ENCODE measurements around the gene EBF4. TPM values are rescaled to one million over a fixed set of nuclear protein-coding genes. Genes with fewer than 3 reads are reported as not detected.
A peak's percentile ranks its signal among the peaks of the same experiment; 100 is the strongest.
"Not testable (repeated sequence)": the region's sequence is repeated elsewhere in the genome, so short reads cannot be mapped to it uniquely, and the experiment has no call there.

The EBF4 gene
- total RNA-seq, 1 experiment from 2014 or later: 2.7 TPM

- H3K4me1 Mint-ChIP-seq: no peaks in the 10 kb centered on the region
- DNase-seq (ENCODE audit: low spot score) (no peak), ATAC-seq (no peak)
- peaks cover 8% of the 10 kb centered on the region; the same call in 1 of the 2 replicates for H3K27me3 Mint-ChIP-seq (ENCODE audit: low read depth)
- H3K36me3 Mint-ChIP-seq: no peaks in the 10 kb centered on the region
- H3K27ac Mint-ChIP-seq: no peak overlapping the region
- CTCF ChIA-PET: interaction anchor here (2.3 kb wide), 1 partner anchor 16 kb away, joined by 9 read pairs; no protein-coding TSS in a partner anchor
- TF ChIP-seq OVOL2 (CRISPR knock-in tag; IDR thresholded peaks at IDR 0.05; ENCODE audit: borderline replicate concordance): no peak
- POLR2A ChIA-PET: no interaction called here
- no peaks in the 10 kb centered on the region for H3K9me3 Mint-ChIP-seq
- H3K4me3 Mint-ChIP-seq: no peak overlapping the region
Measured at GRCh38 chr20:2768632-2769015, 76.0 kb downstream of the EBF4 start.

- H3K4me1 Mint-ChIP-seq; ATAC-seq; H3K4me3 Mint-ChIP-seq; CTCF ChIA-PET; H3K27ac Mint-ChIP-seq; H3K27me3 Mint-ChIP-seq (ENCODE audit: low read depth); DNase-seq (ENCODE audit: low spot score); POLR2A ChIA-PET; H3K36me3 Mint-ChIP-seq; H3K9me3 Mint-ChIP-seq: not testable (repeated sequence)
Measured at GRCh38 chr20:2770091-2770490, 77.5 kb downstream of the EBF4 start.

- peaks cover 14% of the 10 kb centered on the region; the same call in 1 of the 2 replicates for H3K27me3 Mint-ChIP-seq (ENCODE audit: low read depth)
- DNase-seq (ENCODE audit: low spot score) (no peak), ATAC-seq (peak; percentile 65)
- ChIA-PET POLR2A (no interaction called here), CTCF (interaction anchor here (1.2 to 1.8 kb wide), 2 partner anchors 16 to 80 kb away, joined by 3 to 6 read pairs; no protein-coding TSS in a partner anchor)
- no peaks in the 10 kb centered on the region for H3K4me1 Mint-ChIP-seq
- H3K36me3 Mint-ChIP-seq: no peaks in the 10 kb centered on the region
- no peak for TF ChIP-seq MYBL2 (CRISPR knock-in tag; IDR thresholded peaks at IDR 0.05)
- no peak overlapping the region for H3K27ac Mint-ChIP-seq
- peaks cover 6% of the 10 kb centered on the region; the same call in 1 of the 2 replicates for H3K9me3 Mint-ChIP-seq
- H3K4me3 Mint-ChIP-seq: no peak overlapping the region
Measured at GRCh38 chr20:2771631-2772080, 79.1 kb downstream of the EBF4 start.

- Mint-ChIP-seq H3K4me3 (no peak overlapping the region), H3K27ac (no peak overlapping the region), H3K36me3 (no peaks in the 10 kb centered on the region), H3K4me1 (no peaks in the 10 kb centered on the region), H3K9me3 (peaks cover 14% of the 10 kb centered on the region; the same call in 1 of the 2 replicates), H3K27me3 (ENCODE audit: low read depth) (peaks cover 14% of the 10 kb centered on the region)
- ChIA-PET POLR2A (no interaction called here), CTCF (interaction anchor here (0.7 to 1.7 kb wide), 3 partner anchors 11 to 502 kb away, joined by 4 to 5 read pairs (median 4); no protein-coding TSS in a partner anchor)
- ATAC-seq (no peak), DNase-seq (ENCODE audit: low spot score) (no peak)
- TF ChIP-seq FOXK1 (CRISPR knock-in tag; IDR thresholded peaks at IDR 0.05) (no peak), ZNF671 (CRISPR knock-in tag; IDR thresholded peaks at IDR 0.05) (no peak), EMX1 (CRISPR knock-in tag; IDR thresholded peaks at IDR 0.05) (no peak), USF2 (CRISPR knock-in tag; IDR thresholded peaks at IDR 0.05) (no peak), ATF2 (CRISPR knock-in tag; IDR thresholded peaks at IDR 0.05; ENCODE audit: borderline replicate concordance, low read depth) (no peak), MYBL2 (CRISPR knock-in tag; IDR thresholded peaks at IDR 0.05) (no peak), ZNF219 (CRISPR knock-in tag; IDR thresholded peaks at IDR 0.05; ENCODE audit: borderline replicate concordance) (no peak), NR3C1 (CRISPR knock-in tag; conservative IDR thresholded peaks at IDR 0.05; ENCODE audit: low read depth) (no peak)
Measured at GRCh38 chr20:2773812-2774211, 81.2 kb downstream of the EBF4 start.

- ChIA-PET CTCF (no interaction called here), POLR2A (no interaction called here)
- no peaks in the 10 kb centered on the region for H3K4me1 Mint-ChIP-seq
- no peak overlapping the region for H3K27ac Mint-ChIP-seq
- no peaks in the 10 kb centered on the region for H3K36me3 Mint-ChIP-seq
- H3K4me3 Mint-ChIP-seq: no peak overlapping the region
- H3K9me3 Mint-ChIP-seq: peaks cover 14% of the 10 kb centered on the region; the same call in 1 of the 2 replicates
- ATAC-seq: no peak
- no peak for DNase-seq (ENCODE audit: low spot score)
- H3K27me3 Mint-ChIP-seq (ENCODE audit: low read depth): peaks cover 14% of the 10 kb centered on the region
- TF ChIP-seq ZNF512 (CRISPR knock-in tag; IDR thresholded peaks at IDR 0.05; ENCODE audit: borderline replicate concordance) (no peak), PREB (CRISPR knock-in tag; IDR thresholded peaks at IDR 0.05; ENCODE audit: borderline replicate concordance) (no peak), GTF2I (CRISPR knock-in tag; conservative IDR thresholded peaks at IDR 0.05) (no peak), TEAD4 (CRISPR knock-in tag; IDR thresholded peaks at IDR 0.05) (no peak), PRDM15 (CRISPR knock-in tag; IDR thresholded peaks at IDR 0.05) (no peak), IRF1 (CRISPR knock-in tag; IDR thresholded peaks at IDR 0.05) (no peak)
Measured at GRCh38 chr20:2775139-2775538, 82.6 kb downstream of the EBF4 start.
